ENCODE measurements around the gene WDR45B. TPM values are rescaled to one million over a fixed set of nuclear protein-coding genes. Genes with fewer than 3 reads are reported as not detected.

WDR45B gene
- total and polyA plus RNA-seq, 2 donors (not counting 1 experiment from before 2014, with no cell fraction given) = 54.3 to 72.7 TPM

DNA sequence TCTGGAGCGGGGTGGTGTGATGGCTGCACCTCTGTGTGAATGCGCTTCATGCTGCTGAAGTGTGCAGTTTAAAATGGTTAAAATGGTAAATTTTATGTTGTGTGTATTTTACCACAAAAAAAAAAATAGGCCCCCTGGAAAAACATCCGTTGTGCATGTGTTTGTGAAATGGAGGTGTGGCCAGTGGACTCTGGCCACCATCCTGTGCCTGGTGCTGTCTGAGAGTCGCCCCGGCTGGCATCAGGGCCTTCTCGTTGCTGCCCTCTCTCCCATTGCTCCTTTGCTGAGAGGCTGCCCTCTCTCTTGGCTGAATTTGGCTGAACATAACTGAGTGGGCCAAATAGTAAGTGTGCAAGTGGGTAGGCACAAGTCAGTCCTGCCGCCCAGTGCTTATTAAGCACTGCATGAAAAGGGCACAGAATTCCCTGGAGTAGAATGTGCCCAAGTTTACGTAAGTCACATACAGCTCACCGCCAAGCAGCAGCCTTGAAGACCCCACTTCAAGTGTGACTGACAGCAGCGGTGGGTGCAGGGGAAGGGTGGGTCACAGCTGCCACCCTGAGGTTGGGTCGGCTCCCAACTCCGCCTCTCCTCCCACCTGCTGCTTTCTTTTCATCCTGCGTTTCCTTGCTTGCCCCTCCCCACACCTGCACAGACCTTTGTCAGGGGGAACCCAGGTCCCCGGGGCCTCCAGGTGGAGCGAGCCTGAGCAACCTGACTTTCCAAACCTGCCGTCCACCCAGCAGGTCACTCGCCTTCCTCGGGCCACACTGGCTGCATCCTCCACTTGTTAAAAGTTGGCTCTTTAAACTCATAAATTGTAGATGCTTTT, 81.9 kb downstream of the WDR45B start:
- ChIA-PET POLR2A (no interaction called here), CTCF (no interaction called here)
- H3K9me3 Mint-ChIP-seq (ENCODE audit: insufficient read depth) = no peaks in the 10 kb centered on the region
- peaks cover 1% of the 10 kb centered on the region for H3K4me1 Mint-ChIP-seq
- Histone ChIP-seq H3K27ac (ENCODE audit: low read length in 2 of 2) (no peak overlapping the region), H4K20me1 (ENCODE audit: control insufficient read depth, insufficient read depth, low read length, poor library complexity, severe bottlenecking) (peaks cover 39% of the 10 kb centered on the region), H3K4me1 (ENCODE audit: control insufficient read depth in 2 of 2, insufficient read depth in 2 of 2, low read length in 2 of 2) (no peaks in the 10 kb centered on the region), H3K79me2 (ENCODE audit: control insufficient read depth, insufficient read depth, low read length) (peaks cover 59% of the 10 kb centered on the region), H3K27me3 (replicated peaks in 1 of 4; ENCODE audit: control extremely low read depth in 1 of 4, control insufficient read depth in 3 of 4, insufficient read depth in 4 of 4, low read length in 3 of 4) (no peaks in the 10 kb centered on the region), H3K36me3 (replicated peaks in 1 of 2; ENCODE audit: control extremely low read depth in 1 of 2, control insufficient read depth in 1 of 2, extremely low read depth in 1 of 2, insufficient read depth in 2 of 2, low read length in 1 of 2) (peaks cover 3 to 56% of the 10 kb centered on the region in 2 experiments), H3K4me3 (ENCODE audit: control extremely low read depth in 1 of 5, extremely low read depth in 1 of 5, insufficient read depth in 1 of 5, low read depth in 2 of 5, low read length in 4 of 5) (no peak overlapping the region), H3K4me2 (replicated peaks; ENCODE audit: low read depth, low read length, poor library complexity, severe bottlenecking) (no peak overlapping the region), H3K9me3 (ENCODE audit: control extremely low read depth in 1 of 3, control insufficient read depth in 2 of 3, insufficient read depth in 1 of 3, low read length in 2 of 3) (no peaks in the 10 kb centered on the region), H3K9ac (ENCODE audit: low read length) (no peak overlapping the region), H2AFZ (ENCODE audit: insufficient read depth, low read depth, low read length, poor library complexity, severe bottlenecking) (no peak overlapping the region)
- no peak overlapping the region for H3K27ac Mint-ChIP-seq
- TF ChIP-seq, protein P1, sequence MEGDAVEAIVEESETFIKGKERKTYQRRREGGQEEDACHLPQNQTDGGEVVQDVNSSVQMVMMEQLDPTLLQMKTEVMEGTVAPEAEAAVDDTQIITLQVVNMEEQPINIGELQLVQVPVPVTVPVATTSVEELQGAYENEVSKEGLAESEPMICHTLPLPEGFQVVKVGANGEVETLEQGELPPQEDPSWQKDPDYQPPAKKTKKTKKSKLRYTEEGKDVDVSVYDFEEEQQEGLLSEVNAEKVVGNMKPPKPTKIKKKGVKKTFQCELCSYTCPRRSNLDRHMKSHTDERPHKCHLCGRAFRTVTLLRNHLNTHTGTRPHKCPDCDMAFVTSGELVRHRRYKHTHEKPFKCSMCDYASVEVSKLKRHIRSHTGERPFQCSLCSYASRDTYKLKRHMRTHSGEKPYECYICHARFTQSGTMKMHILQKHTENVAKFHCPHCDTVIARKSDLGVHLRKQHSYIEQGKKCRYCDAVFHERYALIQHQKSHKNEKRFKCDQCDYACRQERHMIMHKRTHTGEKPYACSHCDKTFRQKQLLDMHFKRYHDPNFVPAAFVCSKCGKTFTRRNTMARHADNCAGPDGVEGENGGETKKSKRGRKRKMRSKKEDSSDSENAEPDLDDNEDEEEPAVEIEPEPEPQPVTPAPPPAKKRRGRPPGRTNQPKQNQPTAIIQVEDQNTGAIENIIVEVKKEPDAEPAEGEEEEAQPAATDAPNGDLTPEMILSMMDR (IDR thresholded peaks at IDR 0.05) = no peak
- no peak for TF ChIP-seq EZH2 (IDR thresholded peaks at IDR 0.05; ENCODE audit: borderline replicate concordance, insufficient read depth, low read depth, low read length, poor library complexity, severe bottlenecking)
- no peaks in the 10 kb centered on the region for H3K27me3 Mint-ChIP-seq
- intact Hi-C loops (cut with micrococcal nuclease) = no loop called here
- ATAC-seq (ENCODE audit: low read depth) (no peak), DNase-seq (no peak)
- H3K4me3 Mint-ChIP-seq = no peak overlapping the region
- 97% methylated on average over 10 of the region's 18 CpGs for WGBS (ENCODE audit: insufficient coverage)

DNA sequence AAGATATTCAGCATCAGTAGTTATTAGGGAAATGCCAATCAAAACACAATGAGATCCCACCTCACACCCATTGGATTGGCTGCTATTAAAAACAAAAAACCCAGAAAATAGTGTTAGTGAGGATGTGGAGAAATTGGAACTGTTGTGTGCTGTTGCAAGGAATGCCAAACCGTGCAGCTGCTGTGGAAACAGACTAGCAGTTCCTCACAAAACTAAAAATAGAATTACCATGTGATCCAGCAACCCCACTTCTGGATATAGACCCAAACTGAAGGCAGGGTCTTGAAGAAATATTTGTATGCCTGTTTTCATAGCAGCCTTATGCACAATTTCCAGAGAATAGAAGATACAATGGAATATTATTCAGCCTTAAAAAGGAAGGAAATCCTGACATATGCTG, 82.7 kb downstream of the WDR45B start:
- H3K36me3 ChIP-seq (replicated peaks in 1 of 2; ENCODE audit: control extremely low read depth in 1 of 2, control insufficient read depth in 1 of 2, extremely low read depth in 1 of 2, insufficient read depth in 2 of 2, low read length in 1 of 2) = peaks cover 3 to 53% of the 10 kb centered on the region in 2 experiments
- intact Hi-C loops (cut with micrococcal nuclease) = no loop called here

More for the DNA sequence above, 82.7 kb downstream of the WDR45B start:
- DNase-seq (no peak), ATAC-seq (ENCODE audit: low read depth) (no peak)
- Histone ChIP-seq H2AFZ (ENCODE audit: insufficient read depth, low read depth, low read length, poor library complexity, severe bottlenecking) (no peak overlapping the region), H3K4me2 (replicated peaks; ENCODE audit: low read depth, low read length, poor library complexity, severe bottlenecking) (no peak overlapping the region), H3K4me1 (ENCODE audit: control insufficient read depth in 2 of 2, insufficient read depth in 2 of 2, low read length in 2 of 2) (no peaks in the 10 kb centered on the region), H3K27ac (ENCODE audit: low read length in 2 of 2) (no peak overlapping the region), H3K4me3 (ENCODE audit: control extremely low read depth in 1 of 5, extremely low read depth in 1 of 5, insufficient read depth in 1 of 5, low read depth in 2 of 5, low read length in 4 of 5) (no peak overlapping the region), H3K9ac (ENCODE audit: low read length) (no peak overlapping the region), H3K79me2 (ENCODE audit: control insufficient read depth, insufficient read depth, low read length) (peaks cover 64% of the 10 kb centered on the region), H3K9me3 (ENCODE audit: control extremely low read depth in 1 of 3, control insufficient read depth in 2 of 3, insufficient read depth in 1 of 3, low read length in 2 of 3) (no peaks in the 10 kb centered on the region), H3K27me3 (replicated peaks in 1 of 4; ENCODE audit: control extremely low read depth in 1 of 4, control insufficient read depth in 3 of 4, insufficient read depth in 4 of 4, low read length in 3 of 4) (no peaks in the 10 kb centered on the region), H4K20me1 (ENCODE audit: control insufficient read depth, insufficient read depth, low read length, poor library complexity, severe bottlenecking) (peaks cover 47% of the 10 kb centered on the region)
- WGBS (ENCODE audit: insufficient coverage) = no CpG with 5 or more reads among the region's 1 CpG
- H3K27ac Mint-ChIP-seq = no peak overlapping the region
- H3K27me3 Mint-ChIP-seq = no peaks in the 10 kb centered on the region
- no peak for TF ChIP-seq EZH2 (IDR thresholded peaks at IDR 0.05; ENCODE audit: borderline replicate concordance, insufficient read depth, low read depth, low read length, poor library complexity, severe bottlenecking)
- TF ChIP-seq, protein P1 (IDR thresholded peaks at IDR 0.05) = no peak
- ChIA-PET POLR2A (no interaction called here), CTCF (no interaction called here)
- H3K4me1 Mint-ChIP-seq = peaks cover 6% of the 10 kb centered on the region
- no peak overlapping the region for H3K4me3 Mint-ChIP-seq
- H3K9me3 Mint-ChIP-seq (ENCODE audit: insufficient read depth) = no peaks in the 10 kb centered on the region
